NCI-H774 (cell line): ENCODE data around the gene SESTD1.

Experiments used
- DNase-seq: peaks from one replicate; lab custom pipeline; 2025; lab: John Stamatoyannopoulos, UW

The SESTD1 gene

GRCh38 chr2:179184610-179185009 is 80.0 kb downstream of the SESTD1 start:
- no peak for DNase-seq

- DNase-seq = no peak
Observed at GRCh38 chr2:179181002-179181401, 83.6 kb downstream of the SESTD1 start.

- DNase-seq = no peak
Observed at GRCh38 chr2:179180242-179180641, 84.4 kb downstream of the SESTD1 start.

GRCh38 chr2:179179719-179180118 is 84.9 kb downstream of the SESTD1 start:
- DNase-seq = no peak

GRCh38 chr2:179177694-179178093 is 86.9 kb downstream of the SESTD1 start:
- DNase-seq = no peak

GRCh38 chr2:179174240-179174639 is 90.4 kb downstream of the SESTD1 start:
- DNase-seq = no peak

- no peak for DNase-seq
Observed at GRCh38 chr2:179172894-179173293, 91.7 kb downstream of the SESTD1 start.

GRCh38 chr2:179171371-179171770 is 93.3 kb downstream of the SESTD1 start:
- DNase-seq = no peak

GRCh38 chr2:179170901-179171300 is 93.7 kb downstream of the SESTD1 start:
- DNase-seq = no peak

- no peak for DNase-seq
Observed at GRCh38 chr2:179165356-179166000, 99.2 kb downstream of the SESTD1 start.

- DNase-seq = no peak
Observed at GRCh38 chr2:179141206-179141605, 123.4 kb downstream of the SESTD1 start.

GRCh38 chr2:179140571-179140970 is 124.1 kb downstream of the SESTD1 start:
- DNase-seq = no peak

- no peak for DNase-seq
Observed at GRCh38 chr2:179139506-179139905, 125.1 kb downstream of the SESTD1 start.

- DNase-seq = no peak
Observed at GRCh38 chr2:179137200-179137759, 127.4 kb downstream of the SESTD1 start.

GRCh38 chr2:179133016-179133415 is 131.6 kb downstream of the SESTD1 start:
- no peak for DNase-seq

- no peak for DNase-seq
Observed at GRCh38 chr2:179132076-179132475, 132.6 kb downstream of the SESTD1 start.

GRCh38 chr2:179130560-179130959 is 134.1 kb downstream of the SESTD1 start:
- no peak for DNase-seq

- DNase-seq = no peak
Observed at GRCh38 chr2:179129574-179130238, 134.9 kb downstream of the SESTD1 start.

GRCh38 chr2:179125404-179125803 is 139.2 kb downstream of the SESTD1 start:
- no peak for DNase-seq

- DNase-seq = no peak
Observed at GRCh38 chr2:179124282-179124681, 140.3 kb downstream of the SESTD1 start.

GRCh38 chr2:179123272-179123662 is 141.4 kb downstream of the SESTD1 start:
- no peak for DNase-seq

GRCh38 chr2:179107737-179108136 is 156.9 kb downstream of the SESTD1 start:
- no peak for DNase-seq

- DNase-seq = peak; percentile 94
Observed at GRCh38 chr2:179106676-179107428, 157.8 kb downstream of the SESTD1 start.
